Thyroid gland (tissue), 4 donors: Measurements from ENCODE around the gene SLIT2.

ENCODE experiments used
- POLR2A ChIP-seq, 2 donors: fragments of 450-650 bp; IDR thresholded peaks; one replicate each; pipeline ENCODE4 v1.6.1; 2017; ENCODE audit warnings: antibody characterized with exemption in 2 of 2, mild to moderate bottlenecking in 2 of 2, moderate library complexity in 1 of 2
- TF ChIP-seq, protein P1 (sequence below), 6 experiments: fragments of 200-600 bp in 3 of 6; fragments of 450-650 bp in 3 of 6; sonication (generic) in 3 of 6; IDR thresholded peaks; one replicate each; pipeline ENCODE4 v1.5.1; 2016 to 2019; ENCODE audit warnings: antibody characterized with exemption in 6 of 6, mild to moderate bottlenecking in 2 of 6, inconsistent platforms in 1 of 6, moderate library complexity in 1 of 6

DNA sequence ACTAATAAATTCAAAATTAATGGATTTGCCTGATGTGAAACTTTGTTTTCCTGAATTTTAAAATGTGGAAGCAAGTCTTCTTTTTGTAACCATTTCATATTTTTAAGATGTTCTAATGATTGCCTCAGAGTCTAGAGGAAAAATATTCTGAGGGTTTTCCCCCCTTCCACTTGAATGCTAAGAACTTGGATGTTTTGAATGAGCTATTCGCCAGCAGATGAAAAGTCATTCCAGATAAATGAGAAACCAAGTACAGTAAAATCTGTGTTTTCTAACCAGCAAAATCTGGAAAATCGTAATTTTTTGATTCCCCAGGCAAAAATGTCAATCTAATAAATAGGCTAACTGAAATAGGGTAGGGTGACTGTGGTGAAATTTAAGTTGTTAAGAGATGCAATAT lies 45.6 kb downstream of the SLIT2 start:
- TF ChIP-seq, protein P1, sequence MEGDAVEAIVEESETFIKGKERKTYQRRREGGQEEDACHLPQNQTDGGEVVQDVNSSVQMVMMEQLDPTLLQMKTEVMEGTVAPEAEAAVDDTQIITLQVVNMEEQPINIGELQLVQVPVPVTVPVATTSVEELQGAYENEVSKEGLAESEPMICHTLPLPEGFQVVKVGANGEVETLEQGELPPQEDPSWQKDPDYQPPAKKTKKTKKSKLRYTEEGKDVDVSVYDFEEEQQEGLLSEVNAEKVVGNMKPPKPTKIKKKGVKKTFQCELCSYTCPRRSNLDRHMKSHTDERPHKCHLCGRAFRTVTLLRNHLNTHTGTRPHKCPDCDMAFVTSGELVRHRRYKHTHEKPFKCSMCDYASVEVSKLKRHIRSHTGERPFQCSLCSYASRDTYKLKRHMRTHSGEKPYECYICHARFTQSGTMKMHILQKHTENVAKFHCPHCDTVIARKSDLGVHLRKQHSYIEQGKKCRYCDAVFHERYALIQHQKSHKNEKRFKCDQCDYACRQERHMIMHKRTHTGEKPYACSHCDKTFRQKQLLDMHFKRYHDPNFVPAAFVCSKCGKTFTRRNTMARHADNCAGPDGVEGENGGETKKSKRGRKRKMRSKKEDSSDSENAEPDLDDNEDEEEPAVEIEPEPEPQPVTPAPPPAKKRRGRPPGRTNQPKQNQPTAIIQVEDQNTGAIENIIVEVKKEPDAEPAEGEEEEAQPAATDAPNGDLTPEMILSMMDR (IDR thresholded peaks at IDR 0.05): no peak
- no peak for TF ChIP-seq POLR2A (IDR thresholded peaks at IDR 0.05)
